Glomerular visceral epithelial cell (primary cell): ENCODE data around the gene DUSP1.
A peak's percentile ranks its signal among the peaks of the same experiment; 100 is the strongest.
"Not testable (repeated sequence)": the region's sequence is repeated elsewhere in the genome, so short reads cannot be mapped to it uniquely, and the experiment has no call there.

Source experiments
- DNase-seq: peaks from one replicate; pipeline ENCODE4 v3.0.0-alpha.2; 2016; ENCODE audit errors: extremely low spot score

DUSP1 gene

GRCh38 chr5:172770675-172771438, at the start of gene DUSP1:
DUSP1 (minus strand) TSS chr5:172771195; CDS start chr5:172770952, 243 bp downstream.
- DNase-seq = peak; percentile 100

- DNase-seq = peak; percentile 74
Measured at GRCh38 chr5:172820046-172820767, 49.2 kb upstream of the DUSP1 start.

GRCh38 chr5:172819569-172819968, 48.6 kb upstream of the DUSP1 start:
- DNase-seq = no peak

GRCh38 chr5:172818081-172818480, 47.1 kb upstream of the DUSP1 start:
- no peak for DNase-seq

- no peak for DNase-seq
Measured at GRCh38 chr5:172817664-172818063, 46.7 kb upstream of the DUSP1 start.

GRCh38 chr5:172816925-172817562, 46.0 kb upstream of the DUSP1 start:
- DNase-seq = peak; percentile 61

GRCh38 chr5:172815631-172816030, 44.6 kb upstream of the DUSP1 start:
- DNase-seq = no peak

GRCh38 chr5:172810996-172811395, 40.0 kb upstream of the DUSP1 start:
- not testable (repeated sequence) for DNase-seq

- DNase-seq = no peak
Measured at GRCh38 chr5:172809774-172810173, 38.8 kb upstream of the DUSP1 start.

- no peak for DNase-seq
Measured at GRCh38 chr5:172807766-172808311, 36.8 kb upstream of the DUSP1 start.

GRCh38 chr5:172806897-172807672, 36.1 kb upstream of the DUSP1 start:
- DNase-seq = peak; percentile 92

GRCh38 chr5:172805736-172806255, 34.8 kb upstream of the DUSP1 start:
- DNase-seq = no peak

GRCh38 chr5:172805018-172805683, 34.2 kb upstream of the DUSP1 start:
- no peak for DNase-seq

GRCh38 chr5:172802567-172803176, 31.7 kb upstream of the DUSP1 start:
- no peak for DNase-seq

GRCh38 chr5:172802112-172802511, 31.1 kb upstream of the DUSP1 start:
- DNase-seq = no peak

- peak; percentile 54 for DNase-seq
Measured at GRCh38 chr5:172801179-172801671, 30.2 kb upstream of the DUSP1 start.

- DNase-seq = peak; percentile 66
Measured at GRCh38 chr5:172800088-172800551, 29.1 kb upstream of the DUSP1 start.

- DNase-seq = no peak
Measured at GRCh38 chr5:172799416-172799815, 28.4 kb upstream of the DUSP1 start.

- peak; percentile 68 for DNase-seq
Measured at GRCh38 chr5:172798422-172799215, 27.6 kb upstream of the DUSP1 start.
